HG03025 (cell line): ENCODE results near the gene ST6GAL1.

Source experiments
- ATAC-seq: cut with Tn5 transposase; IDR thresholded peaks from one replicate; pipeline ENCODE4 v1.9.1; 2021; ENCODE audit warnings: mild to moderate bottlenecking, moderate library complexity; ENCODE audit not compliant: unreplicated experiment, low FRiP score

The ST6GAL1 gene

GRCh38 chr3:187102073-187102634 is 171.8 kb downstream of the ST6GAL1 start:
- ATAC-seq, result no peak

- no peak for ATAC-seq
Measured at GRCh38 chr3:187103251-187103650, 172.9 kb downstream of the ST6GAL1 start.

- no peak for ATAC-seq
Measured at GRCh38 chr3:187104342-187104741, 174.0 kb downstream of the ST6GAL1 start.

- ATAC-seq, result no peak
Measured at GRCh38 chr3:187104933-187105332, 174.6 kb downstream of the ST6GAL1 start.

GRCh38 chr3:187105700-187106099 is 175.4 kb downstream of the ST6GAL1 start:
- no peak for ATAC-seq

GRCh38 chr3:187107989-187108388 is 177.7 kb downstream of the ST6GAL1 start:
- no peak for ATAC-seq

GRCh38 chr3:187110156-187110555 is 179.8 kb downstream of the ST6GAL1 start:
- no peak for ATAC-seq

- ATAC-seq, result no peak
Measured at GRCh38 chr3:187112934-187113793, 182.8 kb downstream of the ST6GAL1 start.

- no peak for ATAC-seq
Measured at GRCh38 chr3:187114511-187114910, 184.2 kb downstream of the ST6GAL1 start.

- ATAC-seq, result no peak
Measured at GRCh38 chr3:187120326-187120725, 190.0 kb downstream of the ST6GAL1 start.

GRCh38 chr3:187122261-187122660 is 191.9 kb downstream of the ST6GAL1 start:
- ATAC-seq, result no peak

GRCh38 chr3:187125319-187126031 is 195.1 kb downstream of the ST6GAL1 start:
- no peak for ATAC-seq
